ENCODE measurements around the gene TOM1L2.

TOM1L2 gene

DNA sequence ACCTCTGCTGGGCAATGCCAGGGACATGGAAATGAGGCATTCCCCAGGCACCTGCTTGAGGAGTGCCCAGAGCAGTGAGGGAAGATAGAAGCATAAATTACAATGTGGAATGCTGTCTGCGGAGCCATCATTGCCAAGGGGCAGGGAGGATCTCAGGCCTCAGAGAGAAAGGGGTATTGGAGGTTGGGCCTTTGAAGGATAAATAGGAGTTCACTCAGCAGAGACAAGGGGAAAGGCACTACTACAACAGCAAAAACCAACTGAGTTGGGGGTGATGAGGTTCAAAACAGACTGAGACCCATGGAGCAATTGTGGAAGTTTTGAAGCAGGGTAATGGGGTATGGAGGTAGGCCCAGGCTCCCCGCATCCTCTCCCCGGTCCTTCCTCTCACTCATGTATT lies 168.2 kb downstream of the TOM1L2 start:
- TF ChIP-seq, protein P1, sequence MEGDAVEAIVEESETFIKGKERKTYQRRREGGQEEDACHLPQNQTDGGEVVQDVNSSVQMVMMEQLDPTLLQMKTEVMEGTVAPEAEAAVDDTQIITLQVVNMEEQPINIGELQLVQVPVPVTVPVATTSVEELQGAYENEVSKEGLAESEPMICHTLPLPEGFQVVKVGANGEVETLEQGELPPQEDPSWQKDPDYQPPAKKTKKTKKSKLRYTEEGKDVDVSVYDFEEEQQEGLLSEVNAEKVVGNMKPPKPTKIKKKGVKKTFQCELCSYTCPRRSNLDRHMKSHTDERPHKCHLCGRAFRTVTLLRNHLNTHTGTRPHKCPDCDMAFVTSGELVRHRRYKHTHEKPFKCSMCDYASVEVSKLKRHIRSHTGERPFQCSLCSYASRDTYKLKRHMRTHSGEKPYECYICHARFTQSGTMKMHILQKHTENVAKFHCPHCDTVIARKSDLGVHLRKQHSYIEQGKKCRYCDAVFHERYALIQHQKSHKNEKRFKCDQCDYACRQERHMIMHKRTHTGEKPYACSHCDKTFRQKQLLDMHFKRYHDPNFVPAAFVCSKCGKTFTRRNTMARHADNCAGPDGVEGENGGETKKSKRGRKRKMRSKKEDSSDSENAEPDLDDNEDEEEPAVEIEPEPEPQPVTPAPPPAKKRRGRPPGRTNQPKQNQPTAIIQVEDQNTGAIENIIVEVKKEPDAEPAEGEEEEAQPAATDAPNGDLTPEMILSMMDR (IDR thresholded peaks at IDR 0.05; ENCODE audit: low read depth, low read length): no peak
- no peak for DNase-seq (ENCODE audit: extremely low read depth, low read depth)

DNA sequence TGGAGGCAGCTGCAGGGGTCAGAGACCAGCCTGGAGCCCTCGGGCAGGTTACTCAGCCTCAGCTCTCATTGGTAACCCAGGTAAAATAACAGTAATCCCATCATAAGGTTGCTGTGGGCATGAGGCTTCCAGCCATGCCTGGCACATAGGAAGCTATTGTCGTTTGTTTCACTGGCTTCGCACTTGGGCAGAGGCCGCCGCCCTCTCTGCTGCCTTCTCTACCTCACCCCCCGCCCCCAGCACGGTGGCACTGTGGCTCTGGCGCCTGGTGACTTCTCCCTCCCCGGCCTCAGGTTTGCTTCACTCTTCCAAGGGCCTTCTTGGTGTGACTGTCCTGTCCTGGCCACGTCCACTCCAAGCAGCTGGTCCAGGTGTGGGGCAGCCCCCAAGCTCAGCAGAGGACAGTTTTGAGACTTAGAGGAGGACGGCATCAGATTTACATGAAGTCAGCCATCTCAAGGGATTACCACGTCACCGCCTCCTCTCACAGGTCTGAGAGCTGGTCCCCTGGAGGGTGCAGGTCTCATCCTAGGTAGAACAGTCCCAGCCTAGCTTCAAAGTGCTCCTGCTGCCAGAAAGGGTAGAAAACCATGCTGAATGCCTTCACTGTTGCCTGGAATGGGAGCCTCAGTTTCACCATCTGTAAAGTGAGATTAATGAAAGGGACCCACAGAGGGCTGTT lies 170.3 kb downstream of the TOM1L2 start:
- TF ChIP-seq, protein P1 (IDR thresholded peaks at IDR 0.05; ENCODE audit: low read depth, low read length): no peak
- no peak for DNase-seq (ENCODE audit: extremely low read depth, low read depth)

DNA sequence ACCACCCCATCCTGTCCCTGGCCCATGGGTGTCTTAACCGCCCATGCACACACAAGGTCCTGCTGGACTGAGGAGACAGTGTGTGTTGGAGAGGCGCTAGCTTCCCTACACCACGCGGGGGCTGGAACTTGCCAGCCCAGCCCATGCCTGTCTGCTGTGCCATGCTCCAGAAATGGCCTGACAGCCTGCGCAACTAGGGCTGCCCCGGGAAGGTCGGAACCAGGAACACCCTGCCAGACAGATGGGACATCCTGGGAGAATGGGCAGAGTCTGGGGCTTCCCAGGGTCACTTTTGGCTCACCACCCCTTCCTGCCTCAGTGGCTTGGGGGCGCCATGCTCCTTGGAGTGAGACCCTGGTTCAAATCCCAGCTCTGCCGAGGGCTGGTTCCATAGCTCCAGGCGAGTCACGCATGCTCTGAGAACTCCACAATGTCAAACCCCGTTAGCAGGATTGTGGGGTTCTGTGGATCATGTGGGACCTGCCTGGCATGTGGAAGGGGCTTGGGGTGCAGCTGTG lies 171.6 kb downstream of the TOM1L2 start:
- TF ChIP-seq, protein P1 (IDR thresholded peaks at IDR 0.05; ENCODE audit: low read depth, low read length): no peak
- DNase-seq (ENCODE audit: extremely low read depth, low read depth): no peak

DNA sequence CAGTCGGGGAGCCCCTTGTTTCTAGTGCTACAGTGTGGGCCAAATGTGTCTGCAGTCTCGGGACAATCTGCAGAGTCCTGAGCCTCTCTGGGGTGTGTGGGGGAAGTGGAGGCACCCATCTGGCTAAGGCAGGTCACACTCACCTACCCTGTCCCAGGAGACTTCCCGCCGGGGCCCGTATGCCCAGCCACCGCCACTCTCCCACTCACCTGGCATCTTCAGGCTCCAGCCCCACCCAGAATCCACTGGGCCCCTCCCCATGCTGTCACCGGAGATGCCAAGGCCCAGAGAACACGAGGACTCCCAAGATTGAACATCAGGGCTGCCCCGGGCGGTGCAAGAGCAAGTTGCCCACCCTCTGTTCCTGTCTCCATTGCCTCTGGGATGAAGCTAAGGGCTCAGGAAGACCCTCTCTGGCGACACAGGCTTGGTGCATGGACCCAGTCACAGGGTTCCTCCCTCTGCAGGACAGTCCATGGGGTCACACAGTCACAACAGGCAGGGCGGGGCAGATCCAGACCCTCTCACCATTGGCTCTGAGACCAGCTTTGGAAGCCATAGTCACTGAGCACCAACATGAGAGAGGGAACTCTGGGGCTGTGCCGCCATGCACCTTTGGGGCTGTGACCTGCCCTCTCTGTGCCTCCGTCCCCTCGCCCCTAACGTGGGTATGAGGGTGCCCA lies 173.5 kb downstream of the TOM1L2 start:
- DNase-seq (ENCODE audit: extremely low read depth, low read depth): no peak
- TF ChIP-seq, protein P1 (IDR thresholded peaks at IDR 0.05; ENCODE audit: low read depth, low read length): no peak

DNA sequence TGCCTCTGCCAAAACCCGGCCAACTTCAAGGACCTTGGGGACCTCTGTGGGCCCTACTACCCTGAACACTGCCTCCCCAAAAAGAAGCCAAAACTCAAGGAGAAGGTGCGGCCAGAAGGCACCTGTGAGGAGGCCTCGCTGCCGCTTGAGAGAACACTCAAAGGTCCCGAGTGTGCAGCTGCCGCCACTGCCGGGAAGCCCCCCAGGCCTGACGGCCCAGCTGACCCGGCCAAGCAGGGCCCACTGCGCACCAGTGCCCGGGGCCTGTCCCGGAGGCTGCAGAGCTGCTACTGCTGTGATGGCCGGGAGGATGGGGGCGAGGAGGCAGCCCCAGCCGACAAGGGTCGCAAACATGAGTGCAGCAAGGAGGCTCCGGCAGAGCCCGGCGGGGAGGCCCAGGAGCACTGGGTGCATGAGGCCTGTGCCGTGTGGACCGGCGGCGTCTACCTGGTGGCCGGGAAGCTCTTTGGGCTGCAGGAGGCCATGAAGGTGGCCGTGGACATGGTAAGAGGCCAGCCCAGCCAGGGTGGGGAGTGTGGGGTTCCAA lies 174.1 kb downstream of the TOM1L2 start:
- TF ChIP-seq, protein P1 (IDR thresholded peaks at IDR 0.05; ENCODE audit: low read depth, low read length): no peak
- DNase-seq (ENCODE audit: extremely low read depth, low read depth): no peak

DNA sequence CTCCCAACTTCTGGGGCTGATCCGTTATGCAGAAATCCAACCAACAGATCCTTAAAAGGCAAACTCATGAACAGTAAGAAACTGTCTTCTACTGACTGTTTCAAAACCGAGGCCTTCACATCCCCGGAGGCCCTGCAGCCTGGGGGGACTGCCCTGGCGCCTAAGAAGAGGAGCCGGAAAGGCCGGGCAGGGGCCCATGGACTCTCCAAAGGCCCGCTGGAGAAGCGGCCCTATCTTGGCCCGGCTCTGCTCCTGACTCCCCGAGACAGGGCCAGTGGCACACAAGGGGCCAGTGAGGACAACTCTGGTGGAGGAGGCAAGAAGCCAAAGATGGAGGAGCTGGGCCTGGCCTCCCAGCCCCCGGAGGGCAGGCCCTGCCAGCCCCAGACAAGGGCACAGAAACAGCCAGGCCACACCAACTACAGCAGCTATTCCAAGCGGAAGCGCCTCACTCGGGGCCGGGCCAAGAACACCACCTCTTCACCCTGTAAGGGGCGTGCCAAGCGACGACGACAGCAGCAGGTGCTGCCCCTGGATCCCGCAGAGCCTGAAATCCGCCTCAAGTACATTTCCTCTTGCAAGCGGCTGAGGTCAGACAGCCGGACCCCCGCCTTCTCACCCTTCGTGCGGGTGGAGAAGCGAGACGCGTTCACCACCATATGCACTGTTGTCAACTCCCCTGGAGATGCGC lies 174.9 kb downstream of the TOM1L2 start:
- TF ChIP-seq, protein P1 (IDR thresholded peaks at IDR 0.05; ENCODE audit: low read depth, low read length): no peak
- no peak for DNase-seq (ENCODE audit: extremely low read depth, low read depth)

DNA sequence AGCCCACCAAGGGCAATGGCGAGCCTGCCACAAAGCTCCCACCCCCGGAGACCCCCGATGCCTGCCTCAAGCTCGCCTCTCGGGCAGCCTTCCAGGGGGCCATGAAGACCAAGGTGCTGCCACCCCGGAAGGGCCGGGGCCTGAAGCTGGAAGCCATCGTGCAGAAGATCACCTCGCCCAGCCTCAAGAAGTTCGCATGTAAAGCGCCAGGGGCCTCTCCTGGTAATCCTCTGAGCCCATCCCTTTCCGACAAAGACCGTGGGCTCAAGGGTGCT lies 175.5 kb downstream of the TOM1L2 start:
- TF ChIP-seq, protein P1 (IDR thresholded peaks at IDR 0.05; ENCODE audit: low read depth, low read length): no peak
- DNase-seq (ENCODE audit: extremely low read depth, low read depth): no peak
